ENCODE measurements around the gene TAS2R10.
"Not testable (repeated sequence)": the region's sequence is repeated elsewhere in the genome, so short reads cannot be mapped to it uniquely, and the experiment has no call there.

TAS2R10 gene, protein sequence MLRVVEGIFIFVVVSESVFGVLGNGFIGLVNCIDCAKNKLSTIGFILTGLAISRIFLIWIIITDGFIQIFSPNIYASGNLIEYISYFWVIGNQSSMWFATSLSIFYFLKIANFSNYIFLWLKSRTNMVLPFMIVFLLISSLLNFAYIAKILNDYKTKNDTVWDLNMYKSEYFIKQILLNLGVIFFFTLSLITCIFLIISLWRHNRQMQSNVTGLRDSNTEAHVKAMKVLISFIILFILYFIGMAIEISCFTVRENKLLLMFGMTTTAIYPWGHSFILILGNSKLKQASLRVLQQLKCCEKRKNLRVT

DNA sequence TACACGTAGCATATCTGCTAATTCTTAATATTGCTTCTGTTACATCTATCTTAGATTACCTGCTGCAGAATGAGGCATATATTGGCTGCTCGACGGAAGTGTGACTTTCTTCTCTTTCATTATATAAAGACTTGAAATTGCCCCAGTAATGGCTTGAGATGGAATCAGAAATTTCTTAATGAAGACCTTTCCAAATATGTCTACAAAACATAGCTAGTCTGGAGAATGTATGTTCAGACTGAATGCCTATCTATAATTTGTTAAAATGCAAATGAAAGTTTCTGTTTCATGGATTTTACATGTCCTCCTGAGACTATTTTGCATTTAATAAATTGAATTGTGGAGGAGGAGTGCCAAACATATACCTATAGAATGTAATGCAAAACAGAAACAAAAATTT is at the start of gene TAS2R10:
Gene TAS2R10, minus strand, starts transcription at position 101 of the 400 bp plus-strand sequence. Its CDS starts 89 bp downstream, at position 12.
- DNase-seq (ENCODE audit: low read depth, low spot score) = no peak

DNA sequence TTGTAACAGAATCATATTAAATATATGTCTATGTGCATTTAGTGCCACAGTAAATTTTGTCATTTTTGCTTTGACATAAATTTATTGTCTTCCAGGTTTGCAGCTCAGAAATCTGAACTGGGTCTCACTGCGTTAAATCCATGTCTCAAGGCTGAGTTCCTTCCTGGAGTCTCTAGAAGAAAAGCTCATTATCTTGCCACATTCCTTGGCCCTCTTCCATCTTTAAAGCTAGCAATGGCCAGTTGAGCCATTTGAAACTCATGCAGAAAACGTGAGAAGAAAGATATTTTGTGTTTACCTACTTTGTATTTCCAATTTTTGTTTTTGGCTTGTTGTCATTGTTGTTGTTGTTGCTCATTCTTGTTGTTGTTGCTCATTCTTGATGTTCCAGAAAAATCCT is 47.2 kb upstream of the TAS2R10 start:
- DNase-seq (ENCODE audit: low read depth, low spot score) = no peak

DNA sequence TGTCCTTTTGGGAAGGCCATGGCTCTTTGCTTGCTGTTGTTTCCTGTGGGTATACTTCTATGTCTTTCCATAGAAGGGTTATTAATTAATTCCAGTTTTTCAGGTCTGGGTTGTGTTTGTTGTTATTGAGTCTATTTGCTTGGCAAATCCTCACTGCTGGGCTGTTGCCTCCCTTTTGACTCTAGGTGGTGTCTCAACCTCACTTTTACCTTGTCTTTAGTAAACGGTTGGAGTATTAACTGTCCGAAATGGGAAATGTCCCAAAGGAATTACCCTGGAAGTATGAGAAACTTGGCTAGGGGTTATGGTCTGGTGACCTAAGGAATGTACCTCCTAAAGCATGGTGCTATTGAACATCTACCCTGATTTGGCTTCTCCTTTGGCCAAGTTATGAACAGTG is 41.2 kb upstream of the TAS2R10 start:
- DNase-seq (ENCODE audit: low read depth, low spot score) = no peak

DNA sequence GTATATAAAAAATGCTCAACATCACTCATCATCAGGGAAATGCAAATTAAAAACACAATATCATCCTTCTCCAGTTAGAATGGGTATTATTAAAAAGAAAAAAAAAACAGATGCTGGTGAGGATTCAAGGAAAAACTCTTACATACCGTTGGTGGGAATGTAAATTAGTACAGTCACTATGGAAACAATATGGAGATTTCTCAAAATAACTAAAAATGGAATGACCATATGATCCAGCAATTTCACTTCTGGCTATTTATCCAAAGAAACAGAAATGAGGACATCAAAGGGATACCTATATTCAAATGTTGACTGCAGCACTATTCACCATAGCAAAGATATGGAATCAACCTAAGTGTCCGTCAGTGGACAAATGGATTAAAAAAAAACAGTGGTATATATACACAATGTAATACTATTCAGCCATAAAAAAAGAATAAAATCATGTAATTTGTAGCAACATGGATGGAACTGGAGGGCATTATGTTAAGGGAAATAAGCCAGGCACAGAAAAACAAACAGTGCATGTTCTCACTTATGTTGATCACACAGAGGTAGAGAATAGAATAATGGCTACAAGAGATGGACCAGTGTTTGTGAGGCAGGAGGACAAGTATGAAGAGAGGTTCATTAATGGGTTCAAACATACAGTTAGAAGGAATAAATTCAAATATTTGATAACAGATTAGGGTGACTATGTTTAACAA is 37.5 kb upstream of the TAS2R10 start:
- no peak for DNase-seq (ENCODE audit: low read depth, low spot score)

DNA sequence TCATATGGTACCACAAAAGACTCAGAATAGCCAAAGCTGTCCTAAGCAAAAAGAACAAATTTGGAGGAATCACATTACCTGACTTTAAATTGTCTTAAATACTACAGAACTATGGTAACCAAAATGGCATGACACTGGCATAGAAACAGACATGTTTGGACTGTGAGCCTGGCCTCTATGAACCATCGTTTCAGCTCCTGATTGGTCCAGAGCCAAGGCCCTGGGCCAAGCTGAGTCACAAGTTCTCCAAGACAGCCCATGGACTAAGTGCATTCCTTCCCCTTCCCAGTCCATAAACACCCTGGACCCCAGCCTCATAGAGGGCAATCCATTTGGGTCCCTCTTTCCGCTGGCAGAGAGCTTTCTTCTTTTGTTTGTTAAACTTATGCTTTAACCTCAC is 35.2 kb upstream of the TAS2R10 start:
- no peak for DNase-seq (ENCODE audit: low read depth, low spot score)

DNA sequence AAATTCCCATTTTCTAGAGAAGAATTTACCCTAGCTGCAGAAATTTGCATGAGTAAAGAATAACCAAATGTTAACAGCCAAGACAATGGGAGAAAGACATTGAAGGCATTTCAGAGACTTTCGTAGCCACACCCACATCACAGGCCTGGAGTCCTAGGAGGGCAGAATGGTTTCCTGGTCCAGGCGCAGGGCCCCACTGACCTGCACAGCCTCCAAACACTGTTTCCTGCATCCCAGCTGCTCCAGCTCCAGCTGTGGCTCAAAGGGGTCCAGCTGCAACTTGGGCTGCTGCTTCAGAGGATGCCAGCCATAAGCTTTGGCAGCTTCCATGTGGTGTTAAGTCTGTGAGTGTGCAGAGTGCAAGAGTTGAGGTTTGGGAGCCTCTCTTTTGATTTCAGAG is 29.6 kb upstream of the TAS2R10 start:
- no peak for DNase-seq (ENCODE audit: low read depth, low spot score)

DNA sequence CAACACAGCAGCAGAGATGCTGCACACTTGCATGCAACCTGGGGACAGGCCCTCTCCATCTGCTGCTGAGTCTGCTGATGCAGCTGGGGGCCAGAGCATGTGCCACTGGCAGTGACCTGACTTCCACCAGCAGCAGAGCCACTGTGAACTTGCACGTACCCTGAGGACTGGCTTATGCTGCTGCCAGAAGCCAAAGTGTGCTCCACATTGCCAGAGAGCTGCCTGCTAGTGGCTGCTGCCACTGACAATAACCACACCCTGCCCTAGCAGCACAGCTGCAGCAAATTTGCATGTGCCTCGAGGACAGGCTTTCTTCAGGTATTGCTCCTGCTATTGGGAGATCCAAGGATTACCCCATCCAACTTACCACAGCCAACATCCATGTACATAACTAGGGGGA is 27.6 kb upstream of the TAS2R10 start:
- DNase-seq (ENCODE audit: low read depth, low spot score) = no peak

DNA sequence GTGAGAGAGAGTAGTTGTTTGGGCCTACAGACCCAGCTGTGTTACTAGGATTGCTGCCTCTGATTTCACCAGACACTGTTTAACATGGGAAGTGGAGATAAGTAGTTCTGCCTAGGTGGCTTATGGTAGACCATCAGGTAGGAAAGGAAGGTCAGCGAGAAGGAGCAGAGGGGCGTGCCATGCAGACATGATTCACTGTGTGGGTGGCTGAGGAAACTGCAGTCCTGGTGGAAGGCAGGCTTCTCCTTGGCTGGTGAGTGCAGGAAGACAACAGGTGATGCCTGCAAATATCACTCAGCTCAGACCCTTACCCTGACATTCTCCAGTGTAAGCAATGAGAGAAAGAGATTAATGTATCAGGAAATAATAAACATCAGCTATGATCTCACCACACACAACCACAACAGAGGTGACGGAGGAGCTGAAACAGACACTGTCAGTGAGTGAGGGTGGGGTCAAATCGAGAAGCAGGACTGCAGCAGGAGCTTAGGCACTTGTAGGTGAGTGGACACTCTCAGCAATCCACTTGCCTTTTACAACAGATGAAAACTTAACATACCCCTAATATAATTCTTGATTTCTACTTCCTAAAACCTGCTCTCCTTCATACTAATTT is 25.2 kb upstream of the TAS2R10 start:
- DNase-seq (ENCODE audit: low read depth, low spot score) = no peak

DNA sequence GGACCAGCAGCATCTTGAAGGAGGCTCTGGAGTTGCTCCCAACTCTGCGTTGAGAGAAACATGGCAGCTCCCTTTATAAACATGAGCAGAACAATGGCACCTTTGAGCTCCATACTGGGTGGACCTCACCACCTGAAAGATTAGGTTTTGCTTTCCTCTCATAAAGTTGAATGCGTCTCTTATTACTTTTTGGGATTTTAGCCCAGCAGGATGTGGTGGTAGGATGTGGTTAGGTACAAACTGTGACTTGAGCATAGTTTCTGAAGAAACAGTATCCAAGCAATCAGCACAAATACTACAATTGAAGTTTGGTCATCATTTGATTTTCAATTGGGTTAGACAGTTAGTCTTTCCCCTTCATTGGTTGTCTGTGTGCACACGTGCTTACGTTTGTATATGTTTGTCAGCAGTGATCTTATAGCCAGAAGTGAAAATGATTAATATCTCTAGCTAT is 23.3 kb upstream of the TAS2R10 start, which contains the start of gene PRR4:
Gene PRR4, minus strand, starts transcription at position 51 of the 454 bp plus-strand sequence. Its CDS starts 38 bp downstream, at position 13.
- no peak for DNase-seq (ENCODE audit: low read depth, low spot score)

DNA sequence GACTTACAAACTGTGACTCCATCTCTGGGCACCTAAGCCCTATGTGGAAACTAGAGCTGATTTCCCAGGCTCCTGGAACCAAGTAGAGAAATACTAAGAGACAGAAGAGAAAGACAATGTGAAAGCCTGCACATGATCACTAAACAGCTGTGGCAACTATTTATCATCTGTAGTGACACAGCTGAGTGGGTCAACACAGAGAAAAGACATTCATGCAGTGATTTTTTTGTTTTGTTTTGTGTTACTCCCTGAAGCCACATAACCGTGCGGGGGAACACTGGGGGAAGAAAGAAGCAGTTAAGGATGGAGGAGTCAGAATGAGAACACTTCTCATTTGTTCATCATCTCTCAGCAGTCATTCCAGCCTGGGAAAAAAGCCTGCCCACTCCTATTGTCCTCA is 21.6 kb upstream of the TAS2R10 start:
- DNase-seq (ENCODE audit: low read depth, low spot score) = no peak

DNA sequence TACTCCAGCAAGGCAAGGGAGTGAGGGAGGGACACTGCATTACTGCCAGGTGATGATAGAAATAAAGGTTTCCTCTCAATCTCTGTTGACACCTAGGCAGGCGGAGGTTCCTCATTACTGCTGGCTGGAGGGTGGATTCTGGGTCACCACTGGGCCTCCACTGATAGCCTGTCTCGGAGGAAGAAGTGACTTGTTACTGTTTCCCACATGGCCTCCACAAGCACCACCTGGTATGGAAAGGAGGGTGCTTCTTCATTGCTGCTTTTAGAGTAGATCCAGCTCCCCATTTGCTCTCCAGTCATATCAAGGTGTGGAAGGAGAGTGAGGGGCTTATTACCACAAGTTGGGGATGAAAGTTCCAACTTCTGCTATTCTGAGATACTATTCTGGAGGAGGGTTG is 16.7 kb upstream of the TAS2R10 start:
- no peak for DNase-seq (ENCODE audit: low read depth, low spot score)

DNA sequence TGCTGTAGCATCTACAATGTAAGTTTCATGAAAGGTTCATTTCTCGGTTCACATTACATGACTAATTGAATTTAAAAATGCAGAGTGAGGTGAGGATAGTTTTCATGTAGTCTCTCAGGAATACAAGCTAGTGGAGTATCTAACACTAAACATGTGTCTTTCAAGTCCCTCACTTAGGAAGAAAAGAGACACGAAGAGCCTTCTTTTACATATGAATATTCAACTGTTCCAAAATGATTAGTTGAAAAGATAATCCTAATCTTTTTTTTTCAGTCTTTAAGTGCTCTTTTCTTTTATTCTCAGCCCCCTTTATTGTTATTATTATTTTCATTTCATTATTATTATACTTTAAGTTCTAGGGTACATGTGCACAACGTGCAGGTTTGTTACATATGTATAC is 12.3 kb upstream of the TAS2R10 start:
- no peak for DNase-seq (ENCODE audit: low read depth, low spot score)

DNA sequence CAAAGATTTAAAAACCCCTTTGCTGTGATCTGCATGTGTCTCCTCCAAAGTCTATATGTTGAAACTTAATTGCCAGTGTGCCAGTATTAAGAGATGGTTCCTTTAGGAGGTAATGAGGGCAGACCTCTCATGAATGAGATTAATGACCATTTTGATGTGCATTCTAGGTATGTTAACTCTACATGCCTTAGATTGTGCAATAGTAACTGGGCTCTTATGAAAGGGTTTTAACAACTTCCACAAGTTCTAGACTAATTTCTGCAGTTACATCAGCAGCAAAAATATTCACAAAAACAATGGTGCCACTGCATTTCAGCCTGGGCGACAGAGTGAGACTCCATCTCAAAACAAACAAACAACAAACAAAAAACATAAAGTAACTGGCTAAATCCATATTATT is 3.8 kb upstream of the TAS2R10 start:
- DNase-seq (ENCODE audit: low read depth, low spot score) = no peak

DNA sequence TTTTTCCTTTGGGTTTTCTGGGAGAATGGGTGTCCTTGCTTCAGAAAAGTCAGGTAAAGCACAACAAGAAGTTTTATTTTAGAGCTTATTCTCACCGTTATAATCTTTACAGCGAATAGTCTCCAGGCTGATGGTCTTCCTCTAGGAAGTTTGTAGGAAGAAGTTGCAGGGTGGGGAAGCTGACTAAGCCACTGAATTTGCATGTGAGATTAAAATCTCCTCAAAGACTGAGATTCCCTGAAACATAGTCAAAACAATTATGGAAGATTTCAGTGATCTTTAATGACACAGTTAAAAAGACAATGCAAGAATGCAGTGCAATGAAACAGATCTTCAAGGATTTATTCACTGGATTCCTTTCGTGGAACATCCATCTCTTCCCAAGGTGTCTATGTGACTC is 1.2 kb downstream of the TAS2R10 start:
- DNase-seq (ENCODE audit: low read depth, low spot score) = no peak

DNA sequence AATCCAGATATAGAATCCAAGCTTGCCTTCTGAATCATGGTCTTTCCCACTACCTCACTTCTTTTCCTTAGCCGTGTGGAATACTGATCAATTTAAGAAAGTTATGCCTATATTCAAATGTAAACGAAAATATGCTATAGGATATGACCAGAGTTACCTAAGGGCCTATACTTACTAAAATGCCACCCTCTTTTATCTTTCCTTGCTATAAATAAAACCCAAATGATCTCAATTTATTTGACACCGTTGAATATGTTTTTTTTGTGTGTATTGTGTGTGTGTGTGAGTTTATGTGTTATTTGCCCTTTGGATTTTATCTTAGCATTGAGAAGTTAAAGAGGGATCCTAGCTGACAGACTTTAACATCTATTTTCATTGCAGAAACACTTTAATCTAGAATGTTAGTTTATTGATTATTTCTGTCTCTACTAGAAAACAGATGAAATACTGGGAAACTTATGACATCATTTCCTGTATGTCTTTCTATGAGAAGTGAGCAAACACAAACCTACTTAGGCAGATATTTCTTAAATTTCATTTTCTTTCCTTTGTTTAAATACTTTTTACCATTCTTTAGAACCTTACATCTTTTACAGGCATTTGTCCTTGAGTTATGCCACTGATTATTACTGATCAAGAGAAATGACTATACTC is 14.1 kb downstream of the TAS2R10 start:
- no peak for DNase-seq (ENCODE audit: low read depth, low spot score)

DNA sequence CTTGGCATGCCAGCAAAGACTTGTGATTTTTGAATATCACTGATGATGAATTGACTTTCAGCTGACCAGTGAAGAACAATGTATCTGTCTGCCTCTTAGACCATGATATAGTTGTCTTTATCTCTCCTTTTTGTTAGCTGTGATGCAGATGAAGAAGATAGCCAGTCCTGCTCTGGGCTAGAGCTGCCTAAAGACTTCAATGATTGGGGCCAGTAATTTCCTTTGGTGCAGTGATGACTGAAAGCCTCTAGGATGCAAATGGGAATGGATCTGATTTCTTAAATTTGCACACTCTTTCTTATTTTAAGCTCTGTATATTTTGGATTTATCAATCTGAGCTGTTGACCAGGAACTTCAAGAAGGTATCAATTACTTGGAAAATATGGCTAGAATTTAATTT is 16.1 kb downstream of the TAS2R10 start, which contains the start of gene TAS2R9:
Gene TAS2R9, minus strand, starts transcription at position 101 of the 400 bp plus-strand sequence. Its CDS starts 93 bp downstream, at position 8.
- no peak for DNase-seq (ENCODE audit: low read depth, low spot score)

DNA sequence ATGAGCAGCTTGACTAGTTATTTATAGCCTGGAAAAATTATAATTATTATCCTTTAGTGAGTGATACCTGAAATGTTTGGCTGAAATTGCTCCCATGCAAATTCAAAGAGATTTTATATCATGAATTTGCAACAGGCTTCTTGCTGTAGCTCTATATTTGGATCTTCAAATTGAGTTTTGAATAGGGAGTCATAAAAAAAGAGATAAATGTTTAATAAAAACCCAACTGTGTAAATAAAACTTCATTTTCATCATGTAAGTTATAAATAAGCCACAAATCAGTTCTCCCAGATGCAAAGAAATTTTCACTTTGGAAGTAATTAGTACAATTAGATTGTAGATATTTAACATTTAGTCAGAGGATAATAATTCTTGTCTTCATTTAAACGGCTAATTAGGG is 19.0 kb downstream of the TAS2R10 start, which contains the start of gene TAS2R8:
Gene TAS2R8, minus strand, starts transcription at position 101 of the 400 bp plus-strand sequence. CDS start 306 bp downstream, outside the sequence.
- DNase-seq (ENCODE audit: low read depth, low spot score) = no peak

DNA sequence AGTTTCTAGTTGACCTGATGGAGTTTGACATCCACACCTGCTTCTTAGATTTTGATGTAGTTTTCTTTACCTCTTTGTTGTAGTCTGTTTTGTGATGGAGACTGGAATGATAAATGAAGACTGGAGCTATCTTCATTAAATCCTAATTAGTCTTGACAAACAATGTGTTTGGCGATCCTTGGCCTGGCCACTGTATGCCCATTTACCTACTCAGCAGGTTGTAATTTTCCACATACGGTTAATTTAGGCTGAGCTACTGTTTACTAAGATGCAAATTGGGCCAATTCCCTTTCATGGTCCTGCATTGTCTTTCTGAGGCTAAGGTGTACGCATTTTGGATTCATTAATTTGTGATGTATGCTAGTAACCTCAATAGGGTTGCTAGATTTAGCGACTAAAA is 23.6 kb downstream of the TAS2R10 start, which contains the start of gene TAS2R7:
Gene TAS2R7, minus strand, starts transcription at position 41 of the 400 bp plus-strand sequence. CDS start 57 bp downstream, outside the sequence.
- DNase-seq (ENCODE audit: low read depth, low spot score) = no peak

DNA sequence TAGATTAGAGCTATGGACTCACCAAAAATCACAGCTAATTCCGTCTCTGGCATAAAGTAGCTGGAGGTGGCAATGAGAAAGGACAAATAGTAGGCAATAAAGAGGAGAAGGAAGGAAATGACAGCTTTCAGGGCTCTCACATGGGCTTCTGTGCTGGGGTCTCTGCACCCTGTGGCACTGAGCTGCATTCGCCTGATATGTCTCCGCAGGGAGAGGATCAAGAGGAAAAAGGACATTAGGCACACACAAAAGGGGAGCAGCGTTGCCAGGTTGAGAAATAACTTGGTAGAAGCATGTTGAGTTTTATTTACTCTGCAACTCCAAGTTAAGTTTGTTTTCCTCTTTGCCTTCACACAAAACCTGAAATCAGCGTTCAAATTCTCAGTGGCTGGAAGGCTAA is 24.4 kb downstream of the TAS2R10 start:
- DNase-seq (ENCODE audit: low read depth, low spot score) = no peak

DNA sequence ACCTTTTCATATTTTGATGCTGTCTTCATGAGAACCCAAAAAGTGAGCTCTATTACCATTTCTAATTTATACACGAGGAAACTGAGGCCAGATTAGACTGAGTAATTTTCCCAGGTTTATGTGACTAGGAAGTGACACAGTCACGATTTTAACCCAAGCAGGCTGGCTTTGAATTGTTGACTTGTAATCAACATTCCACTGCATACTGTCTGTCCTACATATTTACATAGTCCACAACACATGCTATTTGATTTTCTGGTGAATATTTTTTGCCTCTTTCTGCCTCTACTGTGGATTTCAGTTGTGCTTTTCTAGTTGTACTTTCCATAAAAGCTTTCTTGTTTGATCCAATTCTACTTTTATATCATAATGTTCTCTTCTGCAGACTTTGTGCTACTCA is 31.9 kb downstream of the TAS2R10 start:
- no peak for DNase-seq (ENCODE audit: low read depth, low spot score)

DNA sequence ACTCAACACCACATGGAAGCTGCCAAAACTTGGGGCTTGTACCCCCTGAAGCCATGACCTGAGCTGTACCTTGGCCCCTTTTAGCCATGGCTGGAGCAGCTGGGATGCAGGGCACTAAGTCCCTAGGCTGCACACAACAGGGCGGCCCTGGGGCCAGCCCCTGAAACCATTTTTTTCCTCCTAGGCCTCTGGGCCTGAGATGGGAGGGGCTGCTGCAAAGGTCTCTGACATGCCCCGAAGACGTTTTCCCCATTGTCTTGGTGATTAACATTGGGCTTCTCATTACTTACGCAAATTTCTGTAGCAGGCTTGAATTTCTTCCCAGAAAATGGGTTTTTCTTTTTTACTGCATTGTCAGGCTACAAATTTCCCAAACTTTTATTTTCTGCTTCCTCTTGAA is 34.4 kb downstream of the TAS2R10 start:
- not testable (repeated sequence) for DNase-seq (ENCODE audit: low read depth, low spot score)

DNA sequence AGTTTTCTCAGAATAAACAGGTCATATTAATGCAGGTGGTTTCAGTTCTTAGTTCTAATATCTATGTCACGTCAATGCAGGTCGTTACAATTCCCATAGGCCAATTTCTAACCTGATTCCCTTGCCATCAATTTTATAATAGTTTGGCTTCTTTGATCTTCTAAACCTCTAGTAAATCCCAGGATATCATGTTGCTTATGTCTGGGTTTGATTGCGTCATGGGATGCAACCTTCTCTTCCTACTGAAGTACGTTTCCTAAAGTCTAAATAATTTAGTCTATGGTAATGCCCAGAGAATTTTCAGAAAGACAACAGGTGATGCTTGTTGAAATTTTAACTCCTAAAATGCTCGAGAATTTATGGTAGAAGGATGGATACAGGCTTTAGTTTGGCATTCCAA is 42.9 kb downstream of the TAS2R10 start:
- DNase-seq (ENCODE audit: low read depth, low spot score) = no peak
